Measurements from ENCODE around the gene ZNF639.

ZNF639 gene

GRCh38 chr3:179318876-179319275 is 4.0 kb upstream of the ZNF639 start:
- no peak for DNase-seq (ENCODE audit: low read depth)

GRCh38 chr3:179321668-179322285 is 1.1 kb upstream of the ZNF639 start:
- DNase-seq (ENCODE audit: low read depth), result no peak

- DNase-seq (ENCODE audit: low read depth), result peak; percentile 32
Measured at GRCh38 chr3:179323197-179324110, 623 bp downstream of the ZNF639 start.

- DNase-seq (ENCODE audit: low read depth), result no peak
Measured at GRCh38 chr3:179324270-179324754, 1.5 kb downstream of the ZNF639 start.

- no peak for DNase-seq (ENCODE audit: low read depth)
Measured at GRCh38 chr3:179330438-179330837, 7.6 kb downstream of the ZNF639 start.

- no peak for DNase-seq (ENCODE audit: low read depth)
Measured at GRCh38 chr3:179332240-179332639, 9.4 kb downstream of the ZNF639 start.

GRCh38 chr3:179333084-179333483 is 10.3 kb downstream of the ZNF639 start:
- DNase-seq (ENCODE audit: low read depth), result no peak

GRCh38 chr3:179336345-179336929 is 13.6 kb downstream of the ZNF639 start:
- DNase-seq (ENCODE audit: low read depth), result no peak

- DNase-seq (ENCODE audit: low read depth), result peak; percentile 83
Measured at GRCh38 chr3:179347345-179348194, 24.7 kb downstream of the ZNF639 start, which contains the start of gene MFN1. Gene MFN1 (plus strand): TSS chr3:179347709. CDS start chr3:179348852, 1,143 bp downstream.

GRCh38 chr3:179348325-179349013 is 25.6 kb downstream of the ZNF639 start:
- no peak for DNase-seq (ENCODE audit: low read depth)

GRCh38 chr3:179355996-179356395 is 33.2 kb downstream of the ZNF639 start:
- no peak for DNase-seq (ENCODE audit: low read depth)

- no peak for DNase-seq (ENCODE audit: low read depth)
Measured at GRCh38 chr3:179363332-179363731, 40.5 kb downstream of the ZNF639 start.

GRCh38 chr3:179369621-179370020 is 46.8 kb downstream of the ZNF639 start:
- DNase-seq (ENCODE audit: low read depth), result no peak

- DNase-seq (ENCODE audit: low read depth), result no peak
Measured at GRCh38 chr3:179373938-179374337, 51.1 kb downstream of the ZNF639 start.

GRCh38 chr3:179375091-179375999 is 52.5 kb downstream of the ZNF639 start:
- DNase-seq (ENCODE audit: low read depth), result no peak

GRCh38 chr3:179376474-179376873 is 53.6 kb downstream of the ZNF639 start:
- DNase-seq (ENCODE audit: low read depth), result no peak

Measured in stimulated activated CD4-positive, alpha-beta T cell treated with anti-CD3 and anti-CD28 coated beads, Interleukin-2, amount 100 ng/mL, for 4 hours (primary cell).